Activated CD4-positive, alpha-beta T cell treated with anti-CD3 and anti-CD28 coated beads for 48 hours (primary cell): ENCODE measurements around the gene ODAPH.

ENCODE experiments used
- DNase-seq: peaks from one replicate; pipeline ENCODE4 v3.0.0-alpha.2; 2020

Gene ODAPH

DNA sequence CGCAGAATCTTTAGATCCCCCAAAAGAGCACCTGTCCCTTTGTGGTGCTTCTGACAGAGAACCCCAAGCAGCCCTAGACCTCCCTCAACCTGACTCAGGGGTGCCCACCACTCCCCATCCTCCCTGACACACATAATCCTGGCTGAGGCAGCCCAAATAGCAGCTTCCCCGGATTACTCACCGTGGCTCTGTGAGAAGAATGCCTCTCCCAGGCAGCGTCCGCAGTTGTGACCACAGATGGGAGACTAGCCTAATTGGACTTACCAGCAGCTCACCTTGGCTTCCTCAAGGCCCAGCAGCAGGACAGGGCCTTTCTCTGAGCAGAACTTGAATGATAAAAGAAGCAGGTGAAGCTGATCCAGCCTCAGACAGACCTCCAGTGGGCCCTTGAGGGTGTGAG is 10.3 kb upstream of the ODAPH start:
- no peak for DNase-seq

DNA sequence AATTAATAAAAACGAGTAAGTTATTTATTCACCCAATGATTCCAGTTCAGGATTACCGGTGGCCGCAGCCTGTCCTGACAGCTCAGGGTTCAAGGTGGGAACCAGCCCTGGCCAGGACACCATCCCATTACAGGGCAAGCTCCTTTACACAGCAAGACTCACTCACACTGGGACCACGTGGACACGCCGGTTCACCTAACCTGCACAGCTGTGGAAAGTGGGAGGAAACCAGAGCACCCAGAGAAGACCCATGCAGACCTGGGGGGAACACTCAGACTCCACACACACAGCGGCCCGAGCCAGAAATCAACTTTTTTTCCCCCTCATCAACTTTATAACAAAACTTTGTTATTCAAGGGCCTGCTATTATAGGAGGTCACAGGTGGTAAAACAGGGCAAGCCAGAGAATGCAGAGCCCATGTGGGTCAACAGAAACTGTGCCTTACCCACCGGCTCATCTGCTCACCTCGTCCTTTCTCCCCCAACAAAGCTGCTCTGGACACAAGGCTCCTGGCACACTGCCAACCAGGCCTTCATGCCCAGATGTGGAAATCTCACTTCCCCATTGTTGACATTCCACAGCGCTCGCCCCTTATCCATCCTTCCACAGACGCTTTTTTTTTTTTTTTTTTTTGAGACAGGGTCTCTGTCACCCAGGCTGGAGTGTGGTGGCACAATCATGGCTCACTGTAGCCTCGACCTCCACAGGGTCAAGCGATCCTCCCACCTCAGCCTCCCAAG is 8.0 kb upstream of the ODAPH start:
- no peak for DNase-seq

DNA sequence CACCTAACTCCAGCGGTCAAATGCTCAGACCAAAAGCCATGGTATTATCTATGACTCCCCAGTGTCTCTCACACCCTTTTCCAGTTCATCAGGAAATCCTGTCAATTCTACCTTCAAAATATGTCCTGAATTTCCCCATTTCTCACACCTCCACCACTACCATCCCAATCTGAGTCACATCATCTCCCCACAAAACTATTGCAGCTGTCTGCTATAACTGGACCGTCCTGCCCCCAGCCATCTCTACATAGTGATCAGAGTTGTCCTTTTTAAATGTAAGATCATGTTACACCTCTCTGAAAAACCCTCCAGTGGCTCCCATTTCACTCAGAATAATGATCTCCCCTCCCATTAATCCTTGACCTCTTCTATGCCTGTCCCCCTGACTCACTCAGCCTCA is 6.8 kb upstream of the ODAPH start:
- no peak for DNase-seq

GRCh38 chr4:75552452-75552851 is 3.4 kb upstream of the ODAPH start:
- DNase-seq = no peak

GRCh38 chr4:75557696-75558095 is 1.8 kb downstream of the ODAPH start:
- no peak for DNase-seq

DNA sequence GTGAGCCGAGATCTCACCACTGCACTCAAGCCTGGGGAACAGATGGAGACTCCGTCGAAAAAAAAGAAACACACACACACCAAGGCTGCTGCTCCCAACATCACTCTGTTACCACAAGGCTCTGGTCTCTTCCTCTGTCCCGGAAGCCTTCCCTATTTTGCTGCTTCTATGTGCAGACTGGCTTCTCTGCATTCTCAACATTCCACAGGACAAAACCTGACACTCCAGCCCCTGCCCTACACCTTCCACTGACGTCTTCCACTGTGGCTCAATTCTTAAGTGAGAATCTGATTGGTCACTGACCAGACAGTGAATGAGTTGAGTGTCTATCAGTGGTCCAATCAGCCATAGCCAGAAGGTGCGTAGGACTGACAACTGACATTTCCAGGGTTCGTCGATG is 5.9 kb downstream of the ODAPH start:
- no peak for DNase-seq

DNA sequence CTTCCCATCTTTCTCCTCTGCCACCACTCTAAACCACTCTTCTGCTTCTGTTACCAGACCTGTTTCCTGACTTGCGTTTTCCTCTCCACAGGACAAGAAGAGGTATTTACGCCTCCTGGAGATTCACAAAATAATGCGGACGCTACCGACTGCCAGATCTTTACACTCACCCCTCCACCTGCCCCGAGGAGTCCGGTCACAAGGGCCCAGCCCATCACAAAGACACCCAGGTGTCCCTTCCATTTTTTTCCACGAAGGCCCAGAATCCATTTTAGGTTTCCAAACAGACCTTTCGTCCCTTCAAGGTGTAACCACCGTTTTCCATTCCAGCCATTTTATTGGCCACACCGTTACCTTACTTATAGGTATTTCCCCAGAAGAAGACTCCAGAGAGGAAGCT is 8.2 kb downstream of the ODAPH start:
- DNase-seq = no peak

DNA sequence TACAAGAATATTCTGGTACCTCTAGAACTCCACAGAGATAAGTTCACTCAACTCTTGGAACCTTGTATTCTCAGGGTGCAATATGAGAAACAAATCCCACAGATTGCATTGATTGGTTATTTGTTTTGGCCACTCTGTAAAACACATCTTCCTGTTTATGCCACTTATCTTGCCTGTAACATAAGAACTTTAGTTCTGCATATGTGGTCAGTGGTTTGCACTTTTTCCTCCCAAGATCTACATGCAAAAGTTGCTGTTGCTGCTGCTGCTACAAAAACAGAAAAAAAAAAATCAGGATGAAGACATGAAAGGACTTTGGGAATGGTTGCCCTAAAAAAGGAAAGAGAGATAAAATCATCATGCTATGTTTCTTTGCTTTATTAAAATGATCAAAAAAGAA is 9.6 kb downstream of the ODAPH start:
- DNase-seq = no peak

- no peak for DNase-seq
Observed at GRCh38 chr4:75566911-75567310, 11.0 kb downstream of the ODAPH start.

DNA sequence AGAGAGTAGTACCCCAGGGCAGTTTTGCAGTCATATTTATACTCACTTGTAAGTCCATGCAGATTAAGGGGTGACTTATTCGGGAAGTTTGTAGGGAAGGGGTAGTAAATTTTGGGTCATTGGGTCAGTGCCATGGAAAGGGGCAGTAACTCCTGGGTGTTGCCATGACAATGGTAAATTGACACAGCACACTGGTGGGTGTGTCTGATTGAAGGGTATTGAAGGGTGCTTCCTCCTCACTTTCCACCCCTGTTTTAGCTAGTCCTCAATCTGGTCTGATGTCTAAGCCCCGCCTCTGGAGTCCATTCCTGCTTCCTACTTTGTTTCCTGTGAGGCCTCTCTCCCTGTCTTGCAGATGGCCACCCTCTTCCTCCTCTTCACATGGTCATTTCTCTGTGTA is 11.9 kb downstream of the ODAPH start:
- no peak for DNase-seq

GRCh38 chr4:75584067-75584466 is 28.2 kb downstream of the ODAPH start:
- DNase-seq = no peak

DNA sequence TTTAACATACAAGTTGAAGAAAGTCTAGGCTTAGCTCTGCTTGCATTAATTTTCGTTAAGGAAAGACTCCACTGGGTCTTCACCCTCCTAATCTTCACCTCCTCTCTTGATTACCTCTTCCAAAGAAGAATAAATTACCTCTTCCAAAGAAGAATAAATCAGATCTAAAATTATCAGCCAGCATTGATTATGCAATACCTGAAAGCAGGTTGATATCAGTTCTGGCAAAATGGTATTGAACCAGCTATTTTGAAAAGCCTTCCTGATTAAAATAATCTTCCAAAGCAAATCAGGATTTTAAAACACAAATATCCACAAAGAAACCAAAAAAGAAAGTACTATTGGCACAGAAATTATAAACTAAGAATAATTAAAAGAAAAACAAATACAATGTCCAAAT is 37.5 kb downstream of the ODAPH start:
- DNase-seq = no peak

- DNase-seq = no peak
Observed at GRCh38 chr4:75596061-75596460, 40.2 kb downstream of the ODAPH start.

DNA sequence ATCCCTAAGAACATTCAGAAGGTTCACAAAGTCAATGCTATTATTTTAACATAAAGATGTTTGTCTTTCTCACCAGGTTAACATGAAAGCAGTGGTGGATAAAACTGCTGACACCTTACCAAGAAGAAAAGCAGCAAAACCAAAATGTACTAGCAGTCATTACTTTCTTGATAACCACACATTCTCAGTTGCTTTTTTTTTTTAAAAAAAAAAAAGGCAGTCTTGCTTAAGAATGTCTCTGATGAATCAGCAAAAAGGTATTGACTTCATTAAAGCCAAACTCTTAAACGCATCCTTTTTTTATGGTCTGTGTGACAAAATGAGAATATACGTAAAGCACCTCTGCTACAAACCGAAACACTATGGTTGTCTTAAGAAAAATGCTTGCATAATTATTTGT is 42.5 kb downstream of the ODAPH start:
- no peak for DNase-seq

GRCh38 chr4:75599647-75600046 is 43.8 kb downstream of the ODAPH start:
- no peak for DNase-seq

DNA sequence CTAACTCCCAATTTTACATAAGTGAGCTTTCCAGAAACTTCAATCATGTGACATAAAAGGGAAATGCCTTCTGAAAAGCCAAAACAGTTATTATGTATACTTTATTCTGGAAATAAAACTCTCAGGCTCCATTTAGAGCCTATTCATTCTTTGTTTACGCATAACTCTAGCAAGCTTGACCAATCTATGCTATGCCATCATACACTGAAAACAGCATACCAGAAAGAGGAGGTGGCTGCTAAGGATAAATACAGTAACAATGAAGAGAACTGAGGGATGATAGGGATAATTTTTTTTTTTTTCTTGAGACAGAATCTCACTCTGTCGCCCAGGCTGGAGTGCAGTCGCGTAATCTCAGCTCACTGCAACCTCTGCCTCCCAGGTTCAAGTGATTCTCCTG is 50.1 kb downstream of the ODAPH start:
- DNase-seq = no peak

GRCh38 chr4:75612306-75612705 is 56.4 kb downstream of the ODAPH start:
- no peak for DNase-seq
